ENCODE results near the gene TOMM6. TPM values are rescaled to one million over a fixed set of nuclear protein-coding genes. Genes with fewer than 3 reads are reported as not detected.

TOMM6 gene
- 100 to 1,000 TPM; 158 to 233 TPM for total RNA-seq

DNA sequence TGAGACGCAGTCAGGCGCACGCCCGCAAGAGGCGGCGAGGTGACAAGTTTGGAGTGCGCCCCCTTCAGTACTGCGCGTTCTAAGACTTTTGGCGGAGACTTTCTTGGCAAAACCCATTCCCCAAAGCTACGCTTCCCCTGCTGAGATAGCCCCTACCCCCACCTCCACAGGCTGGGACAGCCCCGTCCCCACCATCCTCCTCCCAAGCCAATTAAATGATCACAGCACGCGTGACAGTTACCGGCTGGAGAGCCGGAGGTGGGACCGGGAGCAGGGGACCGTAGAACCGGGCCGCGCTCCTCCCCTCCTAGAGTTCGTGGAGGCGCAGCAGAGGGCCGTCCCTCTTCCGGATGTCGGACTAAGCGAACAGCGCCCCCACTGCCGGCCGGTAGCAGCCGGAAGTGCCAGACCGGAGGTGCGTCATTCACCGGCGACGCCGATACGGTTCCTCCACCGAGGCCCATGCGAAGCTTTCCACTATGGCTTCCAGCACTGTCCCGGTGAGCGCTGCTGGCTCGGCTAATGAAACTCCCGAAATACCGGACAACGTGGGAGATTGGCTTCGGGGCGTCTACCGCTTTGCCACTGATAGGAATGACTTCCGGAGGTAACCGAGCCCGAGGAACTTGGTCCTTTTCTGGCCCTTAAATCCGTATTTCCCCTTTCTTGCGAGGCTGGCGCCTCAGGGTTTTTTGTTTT, at the start of gene TOMM6:
Gene TOMM6 (plus strand): TSS at position 476 of the 699 bp plus-strand sequence. CDS start 4 bp downstream, at position 480.
- peak within 1 kb of the TSS; percentile 92 to 93 for H3K27ac ChIP-seq

DNA sequence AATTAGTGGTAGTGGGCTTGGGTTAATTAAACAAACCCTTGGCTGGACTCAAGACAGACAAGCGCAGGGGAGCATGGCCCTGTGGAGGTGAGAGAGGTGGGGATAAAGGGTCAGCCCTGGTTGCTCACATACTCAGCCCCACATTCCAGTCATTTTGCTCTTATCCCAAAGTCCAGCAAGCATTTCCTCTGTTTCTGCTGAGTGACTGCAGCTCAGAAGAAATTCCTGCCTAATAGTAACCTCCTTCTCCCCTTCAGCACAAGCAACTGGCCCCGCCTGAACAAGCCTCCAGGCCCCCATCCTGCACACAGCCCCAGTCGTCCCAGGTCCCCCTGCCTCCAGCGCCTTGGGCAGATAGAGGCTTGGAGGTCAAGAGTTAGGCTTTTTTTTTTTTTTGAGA, 48.5 kb upstream of the TOMM6 start:
- no peaks in the 10 kb centered on the region for H3K9me3 ChIP-seq
- H3K36me3 ChIP-seq = no peaks in the 10 kb centered on the region
- no peak overlapping the region for H3K27ac ChIP-seq
- intact Hi-C loops (cut with DNase I) = no loop called here
- H3K4me3 ChIP-seq = no peak overlapping the region
- 87% methylated on average over 4 of the region's 4 CpGs for WGBS
- no peak for DNase-seq (ENCODE audit: low spot score)
- no peaks in the 10 kb centered on the region for H3K4me1 ChIP-seq (replicated peaks)
- TF ChIP-seq POLR2A (IDR thresholded peaks at IDR 0.05) (no peak), POLR2AphosphoS5 (IDR thresholded peaks at IDR 0.05) (no peak)
- TF ChIP-seq, protein P1, sequence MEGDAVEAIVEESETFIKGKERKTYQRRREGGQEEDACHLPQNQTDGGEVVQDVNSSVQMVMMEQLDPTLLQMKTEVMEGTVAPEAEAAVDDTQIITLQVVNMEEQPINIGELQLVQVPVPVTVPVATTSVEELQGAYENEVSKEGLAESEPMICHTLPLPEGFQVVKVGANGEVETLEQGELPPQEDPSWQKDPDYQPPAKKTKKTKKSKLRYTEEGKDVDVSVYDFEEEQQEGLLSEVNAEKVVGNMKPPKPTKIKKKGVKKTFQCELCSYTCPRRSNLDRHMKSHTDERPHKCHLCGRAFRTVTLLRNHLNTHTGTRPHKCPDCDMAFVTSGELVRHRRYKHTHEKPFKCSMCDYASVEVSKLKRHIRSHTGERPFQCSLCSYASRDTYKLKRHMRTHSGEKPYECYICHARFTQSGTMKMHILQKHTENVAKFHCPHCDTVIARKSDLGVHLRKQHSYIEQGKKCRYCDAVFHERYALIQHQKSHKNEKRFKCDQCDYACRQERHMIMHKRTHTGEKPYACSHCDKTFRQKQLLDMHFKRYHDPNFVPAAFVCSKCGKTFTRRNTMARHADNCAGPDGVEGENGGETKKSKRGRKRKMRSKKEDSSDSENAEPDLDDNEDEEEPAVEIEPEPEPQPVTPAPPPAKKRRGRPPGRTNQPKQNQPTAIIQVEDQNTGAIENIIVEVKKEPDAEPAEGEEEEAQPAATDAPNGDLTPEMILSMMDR (IDR thresholded peaks at IDR 0.05) = no peak
- H3K27me3 ChIP-seq (replicated peaks; ENCODE audit: insufficient read depth) = no peaks in the 10 kb centered on the region

More for the DNA sequence above, at the start of gene TOMM6:
- Histone ChIP-seq H3K36me3 (peaks cover 0 to 3% of the 10 kb centered on the region in 2 donors), H3K27me3 (replicated peaks; ENCODE audit: insufficient read depth) (no peaks in the 10 kb centered on the region), H3K9me3 (no peaks in the 10 kb centered on the region), H3K4me3 (peak within 1 kb of the TSS; percentile 57 to 90), H3K4me1 (replicated peaks) (peaks cover 20% of the 10 kb centered on the region)
- under 1% methylated on average over 55 of the region's 55 CpGs for WGBS
- DNase-seq (ENCODE audit: low spot score) = peak; percentile 95
- peak; percentile 99 for TF ChIP-seq POLR2AphosphoS5 (IDR thresholded peaks at IDR 0.05)
- peak; percentile 82 for TF ChIP-seq POLR2A (IDR thresholded peaks at IDR 0.05)
- TF ChIP-seq, protein P1 (IDR thresholded peaks at IDR 0.05) = peak; percentile 90 to 99 (median 94)
- intact Hi-C loops (cut with DNase I) = loop anchor here (2.0 to 10.0 kb wide), 3 partner anchors 53 to 193 kb away; partner anchors contain the start of genes BYSL, MED20 and TFEB

- intact Hi-C loops (cut with DNase I) = no loop called here
- WGBS = 89% methylated on average over 13 of the region's 13 CpGs
- Histone ChIP-seq H3K36me3 (no peaks in the 10 kb centered on the region), H3K27ac (no peak overlapping the region), H3K27me3 (replicated peaks; ENCODE audit: insufficient read depth) (no peaks in the 10 kb centered on the region), H3K9me3 (no peaks in the 10 kb centered on the region), H3K4me1 (replicated peaks) (no peaks in the 10 kb centered on the region), H3K4me3 (no peak overlapping the region)
- DNase-seq (ENCODE audit: low spot score) = no peak
- TF ChIP-seq, protein P1 (IDR thresholded peaks at IDR 0.05) = no peak
- no peak for TF ChIP-seq POLR2A (IDR thresholded peaks at IDR 0.05)
- no peak for TF ChIP-seq POLR2AphosphoS5 (IDR thresholded peaks at IDR 0.05)
Observed at GRCh38 chr6:41740366-41741162, 46.9 kb upstream of the TOMM6 start.

DNA sequence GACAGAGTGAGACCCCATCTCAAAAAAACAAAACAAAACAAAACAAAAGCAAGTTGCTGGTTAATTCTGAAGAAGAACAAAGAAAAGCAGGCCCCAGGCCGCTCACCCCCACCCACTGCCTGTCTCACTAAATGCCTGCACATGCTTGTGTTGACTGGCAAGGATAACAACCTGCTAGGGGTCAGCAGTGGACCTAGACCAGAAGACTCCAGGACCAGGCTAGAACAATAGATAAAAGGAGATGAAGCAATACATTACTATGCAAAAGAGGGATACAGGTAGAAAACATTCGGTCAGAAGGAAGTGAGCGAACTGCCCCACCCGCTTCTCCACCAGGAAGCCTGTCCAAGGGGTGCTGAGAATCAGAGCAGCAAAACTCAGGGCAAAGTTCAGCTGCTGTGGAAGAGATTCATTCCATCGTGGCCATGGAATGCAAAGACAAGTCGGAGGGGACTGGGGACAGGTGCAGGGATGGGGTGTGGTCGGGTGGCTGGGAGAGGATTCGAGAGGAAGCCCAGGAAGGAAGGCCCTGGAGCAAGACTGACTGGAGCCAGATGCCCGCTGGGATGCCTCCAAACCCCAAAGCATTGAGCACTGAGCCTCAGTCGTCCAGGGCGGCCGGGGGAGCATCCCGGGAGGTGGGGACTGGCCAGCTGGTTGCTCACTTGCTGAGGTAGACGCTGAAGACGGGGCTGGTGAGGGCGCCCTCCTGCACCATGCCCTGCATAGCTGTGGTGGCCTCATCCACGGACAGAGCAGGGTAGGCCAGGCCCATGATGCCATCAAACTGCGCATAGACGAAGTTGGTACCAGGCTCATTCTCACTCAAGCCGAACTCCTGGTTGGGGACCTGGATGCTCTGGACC, 45.6 kb upstream of the TOMM6 start:
- no peak for TF ChIP-seq POLR2AphosphoS5 (IDR thresholded peaks at IDR 0.05)
- TF ChIP-seq POLR2A (IDR thresholded peaks at IDR 0.05) = no peak
- TF ChIP-seq, protein P1 (IDR thresholded peaks at IDR 0.05) = no peak
- DNase-seq (ENCODE audit: low spot score) = no peak
- H3K27ac ChIP-seq = no peak overlapping the region

More for the DNA sequence above, 45.6 kb upstream of the TOMM6 start:
- no peaks in the 10 kb centered on the region for H3K9me3 ChIP-seq
- H3K27me3 ChIP-seq (replicated peaks; ENCODE audit: insufficient read depth) = no peaks in the 10 kb centered on the region
- H3K4me1 ChIP-seq (replicated peaks) = no peaks in the 10 kb centered on the region
- no peaks in the 10 kb centered on the region for H3K36me3 ChIP-seq
- 90% methylated on average over 20 of the region's 20 CpGs for WGBS
- intact Hi-C loops (cut with DNase I) = no loop called here
- no peak overlapping the region for H3K4me3 ChIP-seq

All from prostate gland (tissue), 2 donors.